Heart left ventricle (tissue), 16 donors: ENCODE data around the gene FAM193B. TPM values are rescaled to one million over a fixed set of nuclear protein-coding genes. Genes with fewer than 3 reads are reported as not detected.
A peak's percentile ranks its signal among the peaks of the same experiment; 100 is the strongest.

Source experiments
- ATAC-seq, 4 donors: fragments of 200-7000 bp; cut with Tn5 transposase; one replicate each; pipeline ENCODE4 v1.9.1; 2020 to 2022; ENCODE audit warnings: moderate library complexity in 4 of 4, mild to moderate bottlenecking in 3 of 4, moderate number of reproducible peaks in 1 of 4
- DNase-seq, 5 donors: peaks; one replicate each; pipeline ENCODE4 v3.0.0-alpha.2; 2020
- H3K27ac ChIP-seq, 12 donors: fragments of 200-600 bp; sonication (generic) in 4 of 12; one replicate each; pipeline versions ENCODE4 v1.5.0 to v1.8.0; 2016 to 2022; ENCODE audit warnings: mild to moderate bottlenecking in 2 of 12
- H3K27me3 ChIP-seq, 9 donors: fragments of 200-600 bp; sonication (generic) in 2 of 9; one replicate each; pipeline versions ENCODE4 v1.5.1 to v1.8.0; 2016 to 2022; ENCODE audit warnings: mild to moderate bottlenecking in 3 of 9
- H3K36me3 ChIP-seq, 9 donors: fragments of 200-600 bp; sonication (generic) in 2 of 9; one replicate each; pipeline versions ENCODE4 v1.5.0 to v1.8.0; 2018 to 2022; ENCODE audit warnings: mild to moderate bottlenecking in 2 of 9
- H3K4me1 ChIP-seq, 12 donors: fragments of 200-600 bp; sonication (generic) in 4 of 12; one replicate each; pipeline versions ENCODE4 v1.5.0 to v1.8.0; 2016 to 2022; ENCODE audit warnings: mild to moderate bottlenecking in 3 of 12
- H3K4me3 ChIP-seq, 12 donors: fragments of 200-600 bp; sonication (generic) in 4 of 12; one replicate each; pipeline versions ENCODE4 v1.5.0 to v1.8.0; 2017 to 2022; ENCODE audit warnings: mild to moderate bottlenecking in 9 of 12, moderate library complexity in 4 of 12
- H3K9me3 ChIP-seq, 12 donors: fragments of 200-600 bp; sonication (generic) in 4 of 12; one replicate each; pipeline versions ENCODE4 v1.5.0 to v1.8.0; 2016 to 2022; ENCODE audit warnings: mild to moderate bottlenecking in 1 of 12
- CTCF ChIP-seq, 12 donors: fragments of 200-600 bp; sonication (generic) in 4 of 12; IDR thresholded peaks; one replicate each; pipeline versions ENCODE4 v1.5.0 to v1.8.0; 2018 to 2022; ENCODE audit warnings: antibody characterized with exemption in 12 of 12, mild to moderate bottlenecking in 5 of 12
- POLR2A ChIP-seq, 2 donors: fragments of 450-650 bp; IDR thresholded peaks; one replicate each; pipeline ENCODE4 v1.6.1; 2017; ENCODE audit warnings: antibody characterized with exemption in 2 of 2, mild to moderate bottlenecking in 2 of 2, moderate library complexity in 2 of 2
- WGBS, 4 donors: extraction: QIAGEN DNeasy Blood & Tissue Kit in 2 of 4; methylation state at CpG; one replicate each; pipeline versions ENCODE4 v1.1.5 to v1.1.7; 2013 to 2018; 5-methylcytosine and 5-hydroxymethylcytosine counted together
- intact Hi-C, 10 donors: fragments of 100-400 bp; cut with DNase I; formaldehyde crosslinking; loops; one replicate each; pipeline versions ENCODE4 v1.11.1 to v1.14.2; 2022
- polyA plus RNA-seq, 2 donors: library from polyadenylated mRNA; stranded (reverse); fragments of 200-250 nt; gene quantifications; one replicate each; pipeline ENCODE4 v1.2.3, GENCODE V29; 2013
- total RNA-seq, 9 donors: library from RNA; depleted of rRNA in 2 of 9; stranded (reverse); fragments of >200 nt in 2 of 9; fragmentation: NEBNext Ultra II Directional in 3 of 9; extraction: Animal tissue kit (Norgen Biotek cat#: 25700) in 3 of 9; gene quantifications; one replicate each; pipeline versions ENCODE4 v1.1.0 to v1.2.4, GENCODE V29; 2016 to 2023
- donor health status: ischemic (EF 13 %, LVEDD 7.1; RV severe dilation, severe dysfunction).
- donor health status: healthy with polysubstance abuse.
- donor health status: DM: no; HTN: yes; CAD: no.
- donor health status: DM: no; HTN: no; CAD: no.
- donor health status: ischemic (EF 25% LVEDD 6.9; RV normal size, moderate dysfunction).
- donor health status: ischemic (EF 25% LVEDD 5.7; RV mildly dilated, moderate dysfunction).
- donor health status: healthy.
- donor health status: DM: yes; HTN: yes; CAD: no.
- donor health status: ischemic (EF 35%, LVEDD 5.7; RV mildly dilated, moderate dysfunction).
- donor health status: nonischemic (EF 11% LVEDD 7.7; RV severe dilation, severe dysfunction).
- donor health status: DM: yes; HTN: yes; CAD: no.
- donor health status: PGD.
- donor health status: ischemic (EF 29% LVEDD 5.4; RV normal size, mild dysfunction).
- donor health status: nonischemic (EF 23%, LVEDD 6.1; RV moderate dilation, normal function).

The FAM193B gene
- total and polyA plus RNA-seq, 11 donors = 13.1 to 58.9 (median 20.2) TPM

- DNase-seq = peak in 1 of 5 donors; percentile 22
- Histone ChIP-seq H3K4me1 (peaks cover 0 to 20% (median 3%) of the 10 kb centered on the region in 12 donors), H3K36me3 (peaks cover 2 to 99% (median 93%) of the 10 kb centered on the region in 9 donors), H3K9me3 (no peaks in the 10 kb centered on the region), H3K27ac (peak overlapping the region in 1 of 12 donors; percentile 50), H3K4me3 (no peak overlapping the region), H3K27me3 (no peaks in the 10 kb centered on the region)
- TF ChIP-seq CTCF (IDR thresholded peaks at IDR 0.05) (no peak), POLR2A (IDR thresholded peaks at IDR 0.05) (no peak)
- intact Hi-C loops = no loop called here
- no peak for ATAC-seq
- 94 to 97% (median 96%) methylated on average over 12 to 19 of the region's 19 CpGs for WGBS, 4 donors
Measured at GRCh38 chr5:177523711-177524538, 30.4 kb downstream of the FAM193B start.

- TF ChIP-seq POLR2A (IDR thresholded peaks at IDR 0.05) = no peak
- no peak for TF ChIP-seq CTCF (IDR thresholded peaks at IDR 0.05)
- no peak overlapping the region for H3K4me3 ChIP-seq
- H3K9me3 ChIP-seq = no peaks in the 10 kb centered on the region
- DNase-seq (peak in 1 of 5 donors; percentile 15), ATAC-seq (no peak)
- H3K27ac ChIP-seq = no peak overlapping the region
- intact Hi-C loops = no loop called here
- peaks cover 2 to 70% (median 64%) of the 10 kb centered on the region in 9 donors for H3K36me3 ChIP-seq
- H3K4me1 ChIP-seq = peaks cover 0 to 30% (median 7%) of the 10 kb centered on the region in 12 donors
- H3K27me3 ChIP-seq = no peaks in the 10 kb centered on the region
- WGBS, 4 donors = 64 to 86% (median 84%) methylated on average over 1 to 2 of the region's 2 CpGs; no CpG with 5 or more reads in 1 of the 4 donors
Measured at GRCh38 chr5:177520916-177521513, 33.3 kb downstream of the FAM193B start.

GRCh38 chr5:177520271-177520670 lies 34.1 kb downstream of the FAM193B start:
- TF ChIP-seq CTCF (IDR thresholded peaks at IDR 0.05) (no peak), POLR2A (IDR thresholded peaks at IDR 0.05) (no peak)
- DNase-seq (peak in 1 of 5 donors; percentile 9), ATAC-seq (no peak)
- H3K27me3 ChIP-seq = no peaks in the 10 kb centered on the region
- intact Hi-C loops = no loop called here
- no peaks in the 10 kb centered on the region for H3K9me3 ChIP-seq
- no peak overlapping the region for H3K27ac ChIP-seq
- H3K36me3 ChIP-seq = peaks cover 2 to 70% (median 62%) of the 10 kb centered on the region in 9 donors
- WGBS, 4 donors = 89 to 98% (median 93%) methylated on average over 3 of the region's 3 CpGs
- H3K4me3 ChIP-seq = no peak overlapping the region
- H3K4me1 ChIP-seq = peaks cover 0 to 33% (median 14%) of the 10 kb centered on the region in 12 donors
